DOHH2 (cell line): ENCODE data around the gene ST6GALNAC5.

Experiments
- H3F3A ChIP-seq: fragments of 200-600 bp; sonication (generic), shearing (Covaris generic); 2 replicates; pipeline ENCODE4 v1.6.0; 2016; ENCODE audit warnings: antibody characterized with exemption, mild to moderate bottlenecking; ENCODE audit not compliant: control insufficient read depth, insufficient read depth
- H3K27ac ChIP-seq: fragments of 200-600 bp; sonication (generic); 2 replicates; pipeline ENCODE4 v1.5.1; 2014; ENCODE audit warnings: low read depth, mild to moderate bottlenecking, low read length, moderate library complexity
- H3K27me3 ChIP-seq: fragments of 200-600 bp; sonication (generic); 2 replicates; pipeline ENCODE4 v1.6.1; 2014; ENCODE audit warnings: mild to moderate bottlenecking, low read length, mixed read lengths; ENCODE audit not compliant: control insufficient read depth
- H3K36me3 ChIP-seq: fragments of 200-600 bp; sonication (generic); 2 replicates; pipeline ENCODE4 v1.6.1; 2014; ENCODE audit warnings: mild to moderate bottlenecking, low read length, moderate library complexity, mixed read lengths; ENCODE audit not compliant: control insufficient read depth
- H3K4me1 ChIP-seq: fragments of 200-600 bp; sonication (generic); 2 replicates; pipeline ENCODE4 v1.6.1; 2014; ENCODE audit warnings: mild to moderate bottlenecking, low read length, mixed read lengths; ENCODE audit not compliant: control insufficient read depth
- H3K4me2 ChIP-seq: fragments of 200-600 bp; sonication (generic); 2 replicates; pipeline ENCODE4 v1.6.0; 2014; ENCODE audit warnings: mild to moderate bottlenecking, low read length, moderate library complexity
- H3K4me3 ChIP-seq: fragments of 200-600 bp; sonication (generic); 2 replicates; pipeline ENCODE4 v1.5.1; 2014; ENCODE audit warnings: mild to moderate bottlenecking, low read length, mixed read lengths
- H3K79me2 ChIP-seq: fragments of 200-600 bp; sonication (generic); 2 replicates; pipeline ENCODE4 v1.6.1; 2014; ENCODE audit warnings: mild to moderate bottlenecking, low read length, mixed read lengths; ENCODE audit not compliant: control insufficient read depth
- H3K9me2 ChIP-seq: fragments of 200-600 bp; sonication (generic); replicated peaks from 2 replicates; pipeline ENCODE4 v1.6.1; 2014; ENCODE audit warnings: mild to moderate bottlenecking, low read length, mixed read lengths; ENCODE audit not compliant: control insufficient read depth
- H3K9me3 ChIP-seq: fragments of 200-600 bp; sonication (generic); 2 replicates; pipeline ENCODE4 v1.6.1; 2014; ENCODE audit warnings: antibody characterized with exemption, low read length, mixed read lengths; ENCODE audit not compliant: control insufficient read depth, insufficient read depth
- H4K20me1 ChIP-seq: fragments of 200-600 bp; sonication (generic); 2 replicates; pipeline ENCODE4 v1.6.0; 2014; ENCODE audit warnings: low read depth, mild to moderate bottlenecking, antibody characterized with exemption, low read length, moderate library complexity; ENCODE audit not compliant: control insufficient read depth, insufficient read depth
- CTCF ChIP-seq: fragments of 200-600 bp; sonication (generic); IDR thresholded peaks from one replicate; pipeline ENCODE4 v1.5.1; 2014; ENCODE audit warnings: antibody characterized with exemption, mild to moderate bottlenecking, low read depth, low read length; ENCODE audit not compliant: poor library complexity, severe bottlenecking
- EZH2phosphoT487 ChIP-seq: fragments of 200-600 bp; sonication (generic); IDR thresholded peaks from 2 replicates; pipeline ENCODE4 v1.6.1; 2017; ENCODE audit warnings: borderline replicate concordance, mild to moderate bottlenecking, antibody characterized with exemption, low read length, moderate library complexity, mixed read lengths

Gene ST6GALNAC5

GRCh38 chr1:77100875-77101274, 233.6 kb downstream of the ST6GALNAC5 start:
- Histone ChIP-seq H3K27ac (no peak overlapping the region), H4K20me1 (no peaks in the 10 kb centered on the region), H3K79me2 (no peaks in the 10 kb centered on the region), H3K9me3 (no peaks in the 10 kb centered on the region), H3K36me3 (no peaks in the 10 kb centered on the region), H3F3A (no peaks in the 10 kb centered on the region), H3K4me3 (no peak overlapping the region), H3K4me1 (no peaks in the 10 kb centered on the region), H3K4me2 (no peak overlapping the region), H3K9me2 (no peaks in the 10 kb centered on the region), H3K27me3 (no peaks in the 10 kb centered on the region)
- TF ChIP-seq EZH2phosphoT487 (no peak), CTCF (no peak)

DNA sequence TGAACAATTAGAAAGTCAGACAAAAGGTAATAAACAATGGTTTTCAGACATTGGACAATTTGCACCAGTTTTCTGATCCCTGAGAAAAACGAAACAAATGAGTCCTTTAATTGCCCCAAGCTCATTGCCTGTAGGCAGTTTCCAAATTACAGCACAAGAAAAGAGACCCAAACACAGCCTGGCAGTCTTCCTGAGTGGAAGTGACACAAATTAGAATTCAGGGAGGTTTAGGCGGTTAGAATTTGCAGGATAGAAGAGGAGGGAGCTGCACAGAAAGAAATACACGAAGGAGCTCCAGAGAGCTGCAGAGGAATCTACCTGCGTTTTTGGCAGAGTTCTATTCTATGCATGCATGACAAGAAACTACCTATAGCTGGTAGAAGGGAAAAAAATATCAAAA, 236.2 kb downstream of the ST6GALNAC5 start:
- H3F3A ChIP-seq = no peaks in the 10 kb centered on the region
- no peak overlapping the region for H3K4me3 ChIP-seq
- H3K9me3 ChIP-seq = no peaks in the 10 kb centered on the region
- no peak overlapping the region for H3K4me2 ChIP-seq
- H3K79me2 ChIP-seq = no peaks in the 10 kb centered on the region
- H3K9me2 ChIP-seq = no peaks in the 10 kb centered on the region
- no peaks in the 10 kb centered on the region for H3K27me3 ChIP-seq
- no peak for TF ChIP-seq EZH2phosphoT487
- TF ChIP-seq CTCF = no peak
- no peaks in the 10 kb centered on the region for H3K36me3 ChIP-seq
- no peaks in the 10 kb centered on the region for H4K20me1 ChIP-seq
- no peak overlapping the region for H3K27ac ChIP-seq
- H3K4me1 ChIP-seq = no peaks in the 10 kb centered on the region

- Histone ChIP-seq H3K4me2 (no peak overlapping the region), H3K9me2 (no peaks in the 10 kb centered on the region), H3F3A (no peaks in the 10 kb centered on the region), H3K4me1 (no peaks in the 10 kb centered on the region), H3K4me3 (no peak overlapping the region), H3K9me3 (no peaks in the 10 kb centered on the region), H3K27ac (no peak overlapping the region), H4K20me1 (no peaks in the 10 kb centered on the region), H3K27me3 (no peaks in the 10 kb centered on the region), H3K36me3 (no peaks in the 10 kb centered on the region), H3K79me2 (no peaks in the 10 kb centered on the region)
- no peak for TF ChIP-seq EZH2phosphoT487
- TF ChIP-seq CTCF = no peak
Observed at GRCh38 chr1:77104672-77105071, 237.4 kb downstream of the ST6GALNAC5 start.
